Dendritic cell treated with granulocyte-macrophage colony-stimulating factor and Interleukin-4, amounts not matched to agents 40 ng/mL and 50 ng/mL, for 4 days (primary cell): Measurements from ENCODE around the gene FLRT3.

Experiments used
- H3K27ac Mint-ChIP-seq: one replicate; pipeline ENCODE4 v1.8.0; 2022; ENCODE audit warnings: mild to moderate bottlenecking, mixed read lengths
- H3K27me3 Mint-ChIP-seq: one replicate; pipeline ENCODE4 v1.8.0; 2022; ENCODE audit warnings: mild to moderate bottlenecking, mixed read lengths
- H3K36me3 Mint-ChIP-seq: one replicate; pipeline ENCODE4 v1.8.0; 2022; ENCODE audit warnings: low read depth, mixed read lengths
- H3K4me1 Mint-ChIP-seq: one replicate; pipeline ENCODE4 v1.8.0; 2022; ENCODE audit warnings: low read depth, mixed read lengths
- H3K4me3 Mint-ChIP-seq: one replicate; pipeline ENCODE4 v1.8.0; 2022; ENCODE audit warnings: mild to moderate bottlenecking, moderate library complexity, mixed read lengths
- H3K9me3 Mint-ChIP-seq: one replicate; pipeline ENCODE4 v1.8.0; 2022; ENCODE audit warnings: mixed read lengths
- intact Hi-C: fragments of 100-400 bp; cut with micrococcal nuclease; formaldehyde crosslinking; loops from one replicate; pipeline ENCODE4 v1.15.0; 2022

FLRT3 gene

DNA sequence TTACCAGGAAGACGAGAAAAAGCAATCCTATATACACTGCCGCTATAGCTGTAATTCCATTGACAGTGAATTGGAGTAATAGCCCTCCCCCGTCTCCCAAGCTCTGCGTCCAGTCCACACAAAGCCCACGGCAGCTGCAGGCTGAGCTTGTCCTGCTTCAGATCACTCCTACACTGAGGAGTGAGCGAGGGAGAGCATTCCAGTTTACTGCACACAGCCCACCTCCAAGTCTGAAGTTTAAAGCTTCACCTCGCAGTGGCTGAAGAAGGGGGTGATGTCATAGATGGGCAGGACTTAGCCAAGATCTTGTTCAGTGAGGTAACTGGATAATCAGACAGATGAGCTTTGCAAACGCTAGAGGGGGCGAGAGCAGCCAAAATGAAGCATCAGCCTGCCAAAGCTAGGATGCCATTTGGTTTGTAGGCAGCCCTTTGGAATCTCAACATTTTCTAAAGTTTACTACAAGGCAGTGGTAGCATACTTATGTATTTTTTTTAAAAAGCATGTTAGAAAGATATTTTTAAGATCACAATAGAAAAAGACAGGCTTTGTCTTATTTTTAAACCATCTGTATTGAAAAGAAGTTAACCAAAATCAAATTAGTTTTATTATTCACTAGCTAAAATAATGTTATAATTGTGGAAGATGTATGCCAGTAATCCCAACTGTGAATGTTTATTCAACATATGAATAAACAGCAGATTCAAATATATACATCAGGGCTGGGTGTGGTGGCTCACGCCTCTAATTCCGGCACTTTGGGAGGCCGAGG, at the start of gene FLRT3:
Gene FLRT3 (minus strand): TSS at position 213 of the 772 bp plus-strand sequence. CDS start 10,106 bp downstream, outside the sequence.
- Mint-ChIP-seq H3K27me3 (no peaks in the 10 kb centered on the region), H3K4me1 (no peaks in the 10 kb centered on the region), H3K4me3 (no peak within 1 kb of the TSS), H3K9me3 (no peaks in the 10 kb centered on the region), H3K36me3 (no peaks in the 10 kb centered on the region), H3K27ac (no peak within 1 kb of the TSS)
- intact Hi-C loops, result no loop called here

DNA sequence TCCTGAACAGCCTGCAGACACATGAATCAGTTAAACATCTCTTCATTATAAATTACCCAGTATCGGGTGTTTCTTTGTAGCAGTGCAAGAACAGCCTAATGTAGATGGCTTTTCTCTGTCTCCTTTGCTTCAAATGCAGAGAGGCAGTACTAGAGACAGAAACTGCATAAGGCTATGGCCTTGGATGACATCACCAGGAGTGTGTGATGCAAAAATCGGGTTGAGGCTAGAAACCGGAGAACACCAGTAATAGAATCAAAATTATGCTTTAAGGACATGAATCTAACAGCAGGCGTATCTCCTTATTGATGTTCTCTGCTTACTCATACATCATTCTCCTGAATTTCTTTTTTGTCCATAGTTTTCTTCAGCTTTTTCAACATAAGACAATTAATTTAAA, 49.3 kb upstream of the FLRT3 start:
- Mint-ChIP-seq H3K9me3 (peaks cover 22% of the 10 kb centered on the region), H3K27me3 (no peaks in the 10 kb centered on the region), H3K36me3 (no peaks in the 10 kb centered on the region), H3K4me1 (no peaks in the 10 kb centered on the region), H3K27ac (no peak overlapping the region), H3K4me3 (no peak overlapping the region)
- intact Hi-C loops, result no loop called here

DNA sequence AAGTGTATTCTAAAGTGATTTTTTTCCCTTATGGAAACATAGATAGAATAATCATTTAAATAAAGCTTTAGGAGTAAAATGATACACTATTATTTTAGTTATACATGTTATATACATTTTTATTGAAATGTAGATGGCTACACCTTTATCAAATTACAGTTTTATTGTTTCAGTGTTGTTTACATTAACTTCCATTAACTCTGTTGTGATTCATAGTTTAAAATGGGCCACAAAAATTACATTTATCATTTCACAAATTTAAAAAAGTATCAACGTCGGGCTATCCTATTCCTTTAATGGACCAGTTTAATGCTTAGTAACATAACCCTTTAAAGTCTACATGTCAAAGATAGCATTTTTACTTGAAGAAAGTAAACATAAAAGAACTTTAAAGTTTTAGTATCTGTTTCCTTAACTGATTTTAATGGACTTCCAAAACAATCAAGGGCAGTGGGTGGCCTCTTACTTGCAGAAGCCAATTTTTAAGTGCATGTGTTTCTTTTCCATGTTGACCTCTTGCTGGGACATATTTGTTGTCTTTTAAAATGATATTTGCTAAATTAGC, 47.8 kb upstream of the FLRT3 start:
- intact Hi-C loops, result no loop called here
- H3K4me3 Mint-ChIP-seq, result no peak overlapping the region
- no peaks in the 10 kb centered on the region for H3K36me3 Mint-ChIP-seq
- H3K9me3 Mint-ChIP-seq, result peaks cover 22% of the 10 kb centered on the region
- no peaks in the 10 kb centered on the region for H3K4me1 Mint-ChIP-seq
- no peaks in the 10 kb centered on the region for H3K27me3 Mint-ChIP-seq
- H3K27ac Mint-ChIP-seq, result no peak overlapping the region

DNA sequence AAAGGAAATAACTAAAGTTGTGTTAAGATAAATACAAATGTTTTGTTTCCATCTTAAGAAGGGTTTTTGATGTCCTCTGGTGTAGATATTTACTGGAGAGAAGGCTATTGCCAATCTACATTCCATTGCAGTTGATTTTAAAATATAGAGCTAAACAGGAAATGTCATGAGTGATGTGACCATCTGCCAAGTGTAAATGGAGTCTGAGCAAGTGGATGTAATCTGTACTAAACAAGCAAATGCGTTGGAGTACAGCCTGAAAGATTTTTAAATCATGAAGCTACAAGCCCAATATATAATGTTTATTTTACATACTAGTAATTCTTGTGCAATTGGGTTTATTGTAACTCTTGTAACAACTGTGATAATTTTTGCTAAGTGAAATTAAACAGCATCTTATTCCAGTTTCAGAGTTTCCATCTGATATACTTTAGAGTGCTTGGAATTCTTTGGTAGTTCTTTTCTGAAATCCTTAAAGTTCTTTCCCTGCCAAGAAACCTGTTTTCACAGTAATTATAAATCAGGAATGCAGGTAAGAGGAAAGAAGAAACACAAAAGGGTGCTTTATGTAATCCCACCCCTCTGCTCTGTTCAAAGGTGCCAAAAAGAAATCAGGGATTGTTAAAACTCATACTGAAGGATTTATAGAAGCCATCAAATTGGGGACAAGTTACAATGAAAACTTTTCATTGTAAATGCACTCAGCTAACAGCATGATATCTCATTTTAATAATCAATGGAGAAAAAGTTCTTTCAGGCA, 47.2 kb upstream of the FLRT3 start:
- Mint-ChIP-seq H3K27ac (no peak overlapping the region), H3K4me1 (no peaks in the 10 kb centered on the region), H3K9me3 (peaks cover 22% of the 10 kb centered on the region), H3K27me3 (no peaks in the 10 kb centered on the region), H3K36me3 (no peaks in the 10 kb centered on the region), H3K4me3 (no peak overlapping the region)
- intact Hi-C loops, result no loop called here

DNA sequence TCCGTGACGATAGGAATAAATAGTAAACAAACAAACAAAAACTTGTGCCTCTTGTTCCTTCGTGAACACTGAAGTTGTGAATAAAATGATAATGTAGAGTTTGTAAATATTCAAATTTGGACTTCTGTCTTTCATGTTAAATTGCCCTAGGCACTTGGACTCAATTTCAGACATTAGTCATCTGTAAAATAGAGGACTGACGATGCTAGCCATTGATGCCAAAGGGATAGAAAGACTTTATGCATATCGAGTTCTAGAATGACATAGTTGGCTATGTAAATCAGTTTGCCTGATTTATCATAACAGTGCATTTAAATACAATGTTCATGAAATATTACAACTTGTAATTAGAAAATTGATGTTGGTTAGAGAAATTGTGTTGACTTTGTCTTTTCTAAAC, 45.9 kb upstream of the FLRT3 start:
- intact Hi-C loops, result no loop called here
- H3K4me3 Mint-ChIP-seq, result no peak overlapping the region

DNA sequence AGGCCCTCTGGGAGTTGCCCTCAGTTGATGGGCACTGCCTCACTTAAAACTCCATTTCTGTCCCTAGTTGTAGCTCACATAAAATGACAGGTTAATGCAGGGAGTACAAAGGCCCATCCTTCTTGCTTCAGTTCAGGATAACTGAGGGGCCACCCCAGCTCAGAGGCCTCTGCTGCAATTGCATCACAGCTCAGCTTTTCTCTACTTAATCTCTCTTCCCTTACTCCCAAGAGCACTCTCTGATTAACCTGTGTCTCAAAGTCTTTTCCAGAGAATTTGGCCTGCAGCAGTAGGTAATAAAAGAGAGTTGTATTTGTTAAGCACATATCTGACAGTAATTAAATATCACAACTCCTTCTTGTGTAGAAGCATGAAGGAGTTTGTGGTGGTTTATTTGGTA, 40.9 kb upstream of the FLRT3 start:
- peaks cover 8% of the 10 kb centered on the region for H3K9me3 Mint-ChIP-seq
- H3K36me3 Mint-ChIP-seq, result no peaks in the 10 kb centered on the region
- no peak overlapping the region for H3K4me3 Mint-ChIP-seq
- no peaks in the 10 kb centered on the region for H3K27me3 Mint-ChIP-seq
- H3K27ac Mint-ChIP-seq, result no peak overlapping the region
- H3K4me1 Mint-ChIP-seq, result no peaks in the 10 kb centered on the region
- intact Hi-C loops, result no loop called here

More for the DNA sequence above, 45.9 kb upstream of the FLRT3 start:
- peaks cover 18% of the 10 kb centered on the region for H3K9me3 Mint-ChIP-seq
- H3K4me1 Mint-ChIP-seq, result no peaks in the 10 kb centered on the region
- no peak overlapping the region for H3K27ac Mint-ChIP-seq
- no peaks in the 10 kb centered on the region for H3K36me3 Mint-ChIP-seq
- no peaks in the 10 kb centered on the region for H3K27me3 Mint-ChIP-seq

DNA sequence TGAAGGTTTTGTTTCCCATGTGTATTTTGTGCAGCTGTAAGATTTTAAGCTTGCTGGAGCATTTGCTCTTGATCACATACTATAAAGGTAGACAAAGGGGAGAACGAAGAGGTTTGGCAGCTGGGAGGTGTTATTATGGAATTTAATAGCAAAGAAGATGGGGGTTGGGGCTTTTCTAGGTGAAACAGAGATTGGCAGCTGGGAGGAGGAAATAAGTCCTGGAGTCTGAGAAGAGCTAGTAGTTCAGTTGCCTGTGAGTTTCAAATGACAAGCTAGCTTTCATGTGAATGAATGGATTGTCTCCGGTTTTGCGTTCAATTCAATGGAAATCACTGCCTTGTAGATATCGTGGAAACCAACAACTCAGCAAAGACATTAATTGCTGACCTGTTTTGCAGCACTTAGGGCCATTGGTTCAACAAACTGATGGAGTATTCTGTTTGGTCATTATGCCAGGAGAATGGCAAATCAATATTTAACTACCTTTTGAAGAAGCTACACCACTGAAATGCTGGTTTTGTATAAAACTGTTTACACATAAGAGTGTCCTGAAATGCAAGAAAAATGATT, 38.1 kb upstream of the FLRT3 start:
- intact Hi-C loops, result no loop called here
- Mint-ChIP-seq H3K27ac (no peak overlapping the region), H3K27me3 (no peaks in the 10 kb centered on the region), H3K9me3 (peaks cover 8% of the 10 kb centered on the region), H3K36me3 (no peaks in the 10 kb centered on the region), H3K4me3 (no peak overlapping the region), H3K4me1 (no peaks in the 10 kb centered on the region)

DNA sequence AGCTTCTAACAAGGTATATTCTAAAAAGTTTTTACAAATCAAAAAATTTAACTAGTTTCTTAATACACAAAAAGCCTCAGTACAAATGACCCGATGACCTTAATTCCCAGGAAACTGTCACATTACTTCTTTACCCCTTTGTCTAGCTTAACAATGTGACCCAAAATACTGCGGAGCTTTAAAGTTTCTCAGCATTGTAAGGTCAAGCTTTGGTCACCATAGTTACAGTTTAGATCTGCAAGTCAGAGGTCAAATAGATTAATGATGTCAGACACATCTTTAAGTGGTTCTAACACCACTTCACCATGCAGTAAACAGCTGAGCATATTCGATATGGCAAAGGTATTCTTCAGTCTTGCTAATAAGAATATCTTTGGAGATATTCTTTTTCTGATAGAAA, 36.8 kb upstream of the FLRT3 start:
- Mint-ChIP-seq H3K4me1 (no peaks in the 10 kb centered on the region), H3K9me3 (peaks cover 8% of the 10 kb centered on the region), H3K27ac (no peak overlapping the region), H3K36me3 (no peaks in the 10 kb centered on the region), H3K4me3 (no peak overlapping the region), H3K27me3 (no peaks in the 10 kb centered on the region)
- intact Hi-C loops, result no loop called here

DNA sequence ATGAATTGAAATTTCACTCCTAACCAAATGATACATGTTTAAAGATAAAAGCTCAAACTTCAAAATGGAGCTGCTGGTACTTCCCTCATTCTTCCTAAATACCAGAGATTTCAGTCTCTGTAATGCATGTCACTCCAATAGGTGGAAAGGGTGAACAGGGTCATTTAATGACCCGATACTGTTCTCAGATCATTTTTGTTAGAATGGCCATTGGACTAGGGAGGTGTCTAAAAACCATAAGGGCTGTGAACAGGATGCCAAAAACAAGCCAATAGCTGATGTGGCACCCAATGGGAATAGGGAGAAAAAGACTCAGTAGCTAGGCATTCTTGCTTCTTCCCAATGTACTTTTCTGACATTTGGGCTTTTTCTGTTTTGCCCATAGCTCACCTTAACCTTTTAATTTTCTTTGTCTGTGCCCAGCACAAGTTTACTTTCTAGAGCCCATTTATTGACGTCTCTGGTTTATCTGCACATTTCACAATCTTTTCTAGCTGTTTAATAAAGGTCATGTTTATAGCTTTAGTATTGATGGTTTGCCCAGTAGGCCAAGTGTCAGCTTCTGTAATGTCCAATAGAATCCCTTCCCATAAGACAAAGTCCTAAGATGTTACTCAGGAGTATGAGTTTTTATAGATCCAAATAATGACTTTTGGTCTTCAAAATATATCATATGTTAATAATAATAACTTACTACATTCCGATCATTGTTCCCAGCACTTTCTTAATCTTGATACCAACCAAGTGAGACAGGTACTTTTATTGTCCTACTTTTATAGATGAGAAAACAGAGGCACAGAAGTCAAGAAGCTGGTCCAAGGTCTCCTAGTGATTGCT, 24.3 kb upstream of the FLRT3 start:
- Mint-ChIP-seq H3K9me3 (peaks cover 20% of the 10 kb centered on the region), H3K36me3 (no peaks in the 10 kb centered on the region), H3K27ac (no peak overlapping the region), H3K4me1 (no peaks in the 10 kb centered on the region), H3K27me3 (no peaks in the 10 kb centered on the region), H3K4me3 (no peak overlapping the region)
- intact Hi-C loops, result no loop called here

DNA sequence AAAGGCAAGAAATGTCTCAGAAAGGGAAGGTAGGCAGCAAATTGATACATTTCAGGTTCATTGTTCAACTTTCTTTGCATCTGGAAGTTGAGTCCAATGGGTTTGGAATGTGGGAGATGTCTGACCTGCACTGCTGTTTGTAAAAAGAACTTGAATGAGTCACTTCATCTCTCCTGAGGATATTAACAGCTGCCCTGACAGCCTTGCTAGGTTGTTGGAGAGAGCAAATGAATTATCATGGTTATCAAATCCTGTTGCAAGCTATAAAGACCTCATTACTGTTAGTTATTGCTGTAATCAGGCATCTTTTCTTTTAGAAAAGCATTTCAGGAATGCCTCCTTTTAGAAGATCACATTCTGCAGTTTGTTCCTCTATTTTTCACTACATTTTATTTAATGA, 23.0 kb upstream of the FLRT3 start:
- H3K9me3 Mint-ChIP-seq, result peaks cover 20% of the 10 kb centered on the region
- H3K27ac Mint-ChIP-seq, result no peak overlapping the region
- no peaks in the 10 kb centered on the region for H3K27me3 Mint-ChIP-seq
- no peaks in the 10 kb centered on the region for H3K4me1 Mint-ChIP-seq
- H3K4me3 Mint-ChIP-seq, result no peak overlapping the region
- intact Hi-C loops, result no loop called here
- no peaks in the 10 kb centered on the region for H3K36me3 Mint-ChIP-seq

DNA sequence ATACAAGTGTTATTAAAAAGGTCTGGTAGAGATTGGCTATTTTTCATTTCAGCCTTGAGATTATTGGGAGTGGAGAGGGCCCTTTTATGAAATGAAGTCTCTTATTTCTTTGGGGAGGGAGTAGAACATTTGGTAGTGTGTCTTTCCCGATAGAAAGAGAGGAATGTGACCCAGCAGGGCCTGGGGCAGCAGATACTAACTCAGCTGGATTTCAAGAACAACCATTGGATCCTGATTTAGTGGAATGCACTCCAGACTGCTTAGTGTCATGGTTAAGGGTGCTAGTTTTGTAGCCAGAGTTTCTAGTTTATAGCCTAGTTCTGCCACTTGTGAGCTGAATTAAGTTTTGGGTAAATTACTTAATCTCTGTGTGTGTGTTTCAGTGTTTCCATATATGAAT, 18.4 kb upstream of the FLRT3 start:
- no peaks in the 10 kb centered on the region for H3K27me3 Mint-ChIP-seq
- intact Hi-C loops, result no loop called here
- peaks cover 13% of the 10 kb centered on the region for H3K9me3 Mint-ChIP-seq
- no peaks in the 10 kb centered on the region for H3K4me1 Mint-ChIP-seq
- H3K27ac Mint-ChIP-seq, result no peak overlapping the region
- no peak overlapping the region for H3K4me3 Mint-ChIP-seq
- H3K36me3 Mint-ChIP-seq, result no peaks in the 10 kb centered on the region

DNA sequence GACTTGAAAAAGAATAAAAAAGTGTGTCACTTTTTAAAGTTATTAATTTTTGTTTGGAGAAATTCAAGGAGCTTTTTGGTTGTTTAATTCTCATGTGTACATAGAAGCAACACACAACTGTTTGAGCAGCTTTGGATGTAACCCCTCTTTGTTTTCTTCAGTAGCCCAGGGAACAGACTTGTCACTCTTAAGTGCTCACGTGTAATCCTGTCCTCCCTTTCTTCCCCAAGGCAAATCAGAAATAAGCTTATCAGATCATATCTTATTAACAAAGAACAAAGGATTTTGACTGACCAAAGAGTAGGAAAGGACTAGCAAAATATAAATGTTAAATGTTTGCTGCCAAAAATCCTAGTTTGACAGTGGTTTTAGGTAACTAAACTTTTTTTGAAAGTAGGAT, 7.3 kb upstream of the FLRT3 start:
- intact Hi-C loops, result no loop called here
- Mint-ChIP-seq H3K27ac (no peak overlapping the region), H3K4me3 (no peak overlapping the region), H3K9me3 (no peaks in the 10 kb centered on the region), H3K27me3 (no peaks in the 10 kb centered on the region), H3K4me1 (no peaks in the 10 kb centered on the region), H3K36me3 (no peaks in the 10 kb centered on the region)

DNA sequence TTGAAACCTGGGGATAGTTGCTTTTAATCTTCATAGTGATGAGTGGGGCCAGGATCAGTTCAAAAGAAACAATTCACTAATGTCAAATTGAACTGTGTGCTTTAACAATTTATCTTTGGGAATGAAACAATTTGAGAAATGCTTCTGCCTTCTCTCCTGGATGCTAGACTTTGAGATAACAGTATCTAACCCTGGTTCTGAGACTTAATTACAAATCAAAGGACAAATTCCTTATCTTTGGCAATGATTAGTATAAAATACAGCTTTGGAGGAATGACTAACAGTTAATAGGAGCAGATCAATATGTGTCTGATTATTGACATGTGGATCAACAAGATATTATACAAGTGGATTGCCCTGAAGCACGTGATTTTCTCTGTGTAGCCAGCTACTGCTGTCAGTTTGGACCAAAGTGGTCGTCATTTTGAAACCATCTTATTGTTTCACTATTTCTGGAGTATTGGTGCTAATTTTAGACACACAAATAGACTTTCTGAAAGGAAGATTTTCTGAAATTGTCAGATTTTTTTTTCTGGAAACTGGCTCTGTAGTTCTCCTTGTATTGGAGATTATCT, 6.2 kb upstream of the FLRT3 start:
- Mint-ChIP-seq H3K27ac (no peak overlapping the region), H3K9me3 (no peaks in the 10 kb centered on the region)
- intact Hi-C loops, result no loop called here

More for the DNA sequence above, 6.2 kb upstream of the FLRT3 start:
- no peaks in the 10 kb centered on the region for H3K36me3 Mint-ChIP-seq
- H3K4me1 Mint-ChIP-seq, result no peaks in the 10 kb centered on the region
- no peak overlapping the region for H3K4me3 Mint-ChIP-seq
- H3K27me3 Mint-ChIP-seq, result no peaks in the 10 kb centered on the region
